OCI-M1 (cell line): ENCODE measurements around the gene GUCA1C.

Experiments
- DNase-seq: peaks from one replicate; lab custom pipeline; 2025; lab: John Stamatoyannopoulos, UW

GUCA1C gene

DNA sequence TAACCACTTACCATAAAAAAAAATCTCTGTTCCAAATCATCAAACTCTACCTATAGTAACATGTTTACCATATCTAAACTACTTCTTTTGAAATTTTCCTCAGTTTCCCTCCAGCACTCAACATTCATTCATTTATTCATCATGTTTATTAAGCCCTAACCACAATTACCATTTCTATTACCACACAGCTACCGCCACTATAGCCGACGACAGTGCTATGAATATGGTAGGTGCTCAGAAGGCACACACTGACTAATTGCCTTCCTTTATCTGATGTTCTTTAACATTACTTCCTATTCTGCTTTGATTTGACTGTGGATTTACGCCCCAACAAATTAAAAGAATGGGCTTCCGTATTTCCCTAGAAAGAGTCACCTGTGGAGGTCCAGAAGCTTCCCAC, 43.9 kb downstream of the GUCA1C start:
- DNase-seq = no peak

- no peak for DNase-seq
Observed at GRCh38 chr3:108907194-108907593, 46.5 kb downstream of the GUCA1C start.

DNA sequence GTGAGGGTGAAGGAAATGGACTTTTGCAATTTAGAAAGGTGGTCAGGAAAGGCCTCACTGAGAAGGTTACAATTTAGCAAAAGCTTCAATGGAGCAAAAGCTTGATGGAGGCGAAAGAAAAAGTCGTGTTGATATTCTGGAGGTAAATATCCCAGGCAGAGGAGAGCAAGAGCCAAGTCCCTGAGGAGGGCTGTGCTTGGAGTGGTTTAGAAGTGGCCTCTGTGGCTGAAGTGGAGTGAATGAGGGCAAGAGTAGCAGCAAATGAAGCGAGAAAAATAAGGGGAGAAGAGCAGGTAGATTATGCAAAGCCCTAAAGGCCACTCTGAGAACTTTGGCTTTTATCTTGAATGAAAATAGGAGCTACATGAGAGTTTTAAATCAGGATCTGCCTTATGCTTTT, 54.1 kb downstream of the GUCA1C start:
- DNase-seq = no peak

DNA sequence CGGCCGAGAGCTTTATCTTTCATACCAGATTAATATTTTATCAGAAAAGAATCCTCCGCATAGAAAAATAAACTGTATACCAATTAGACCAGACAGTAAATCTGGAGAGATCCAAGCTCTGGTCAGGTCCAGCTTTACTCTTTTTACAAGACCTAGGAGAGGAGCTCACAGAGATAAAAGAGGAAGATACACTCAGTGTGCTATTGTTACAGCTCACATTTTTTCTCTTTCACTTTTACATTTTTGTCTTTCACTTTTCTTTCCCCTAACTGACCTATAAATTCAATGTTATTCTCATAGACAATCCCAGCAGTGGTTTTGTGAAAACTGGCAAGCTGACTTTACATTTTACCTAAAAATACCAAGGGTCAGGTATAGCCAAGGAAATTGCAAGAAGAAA, 55.8 kb downstream of the GUCA1C start:
- peak; percentile 62 for DNase-seq

GRCh38 chr3:108894981-108895380, 58.7 kb downstream of the GUCA1C start:
- DNase-seq = no peak

DNA sequence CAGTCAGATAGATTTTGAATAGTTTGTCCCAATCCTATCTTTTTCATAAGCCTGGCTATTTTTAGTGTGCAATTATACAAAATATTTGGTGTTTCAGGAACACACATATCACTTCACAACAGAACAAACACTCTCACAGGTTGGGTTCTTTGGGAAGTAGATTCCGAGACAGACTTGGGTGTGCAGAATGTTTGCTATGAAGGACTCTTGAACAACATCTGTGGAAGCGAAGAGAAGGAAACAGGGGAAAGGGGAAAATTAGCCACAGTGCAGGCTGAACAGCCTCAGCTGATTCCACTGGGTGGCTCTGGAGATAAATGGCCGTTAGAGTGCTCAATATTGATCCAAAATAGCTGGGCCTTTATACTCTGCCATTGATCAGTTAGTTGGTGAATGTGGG, 61.8 kb downstream of the GUCA1C start:
- DNase-seq = no peak

GRCh38 chr3:108887777-108888176, 65.9 kb downstream of the GUCA1C start:
- DNase-seq = no peak

- no peak for DNase-seq
Observed at GRCh38 chr3:108887121-108887520, 66.6 kb downstream of the GUCA1C start.

DNA sequence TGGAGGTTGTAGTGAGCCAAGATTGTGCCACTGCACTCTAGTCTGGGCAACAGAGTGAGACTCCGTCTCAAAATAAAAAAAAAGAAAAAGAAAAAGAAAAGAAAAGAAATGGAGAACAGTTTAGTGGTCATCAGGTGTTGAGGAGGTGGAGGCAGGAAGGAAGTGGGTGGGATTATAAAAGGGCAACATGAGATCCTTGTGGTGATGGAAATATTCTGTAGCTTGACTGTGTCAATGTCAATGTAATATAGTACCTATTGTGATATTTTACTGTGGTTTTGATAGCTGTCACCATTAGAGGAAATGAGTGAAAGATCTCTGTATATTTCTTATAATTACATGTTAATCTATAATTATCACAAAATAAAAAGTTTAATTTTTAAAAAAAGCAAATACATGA, 70.3 kb downstream of the GUCA1C start:
- DNase-seq = no peak

GRCh38 chr3:108882762-108883161, 70.9 kb downstream of the GUCA1C start:
- DNase-seq = no peak

DNA sequence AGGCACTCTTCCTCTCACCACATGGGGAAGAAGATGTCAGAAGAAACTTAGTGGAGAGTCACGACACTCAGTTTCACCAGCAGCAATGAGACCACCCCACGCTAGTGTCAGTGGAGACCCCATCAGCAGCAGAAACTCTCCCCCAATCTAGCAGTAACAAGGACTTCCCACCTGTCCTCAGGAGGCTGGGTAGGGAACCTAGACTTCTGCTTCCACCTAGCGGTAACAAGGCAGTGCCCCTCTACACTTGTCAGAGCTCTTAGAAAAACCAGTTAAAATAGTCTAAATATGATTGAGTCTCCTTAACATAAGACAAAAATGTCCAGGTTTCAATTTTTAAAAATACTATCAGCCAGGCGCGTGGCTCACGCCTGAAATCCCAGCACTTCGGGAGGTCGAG, 73.8 kb downstream of the GUCA1C start:
- peak; percentile 17 for DNase-seq

DNA sequence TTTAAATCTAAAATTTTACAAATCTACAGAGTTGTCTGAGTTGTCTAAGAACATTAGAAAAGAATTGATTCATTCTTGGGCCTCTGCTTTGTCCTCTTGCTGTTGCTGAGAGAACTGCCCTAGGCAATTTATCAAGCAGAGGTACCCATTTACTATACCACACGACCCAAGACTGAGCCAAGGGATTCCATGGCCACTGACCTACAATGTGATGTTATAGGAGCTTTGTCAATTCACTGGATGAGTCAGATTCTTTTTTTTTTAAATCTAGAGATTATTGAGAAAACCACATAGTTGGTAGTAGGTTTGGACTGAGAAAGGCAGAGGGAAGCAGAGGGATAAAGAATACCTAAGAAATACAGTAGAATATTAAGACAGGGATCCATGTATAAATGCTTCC, 75.8 kb downstream of the GUCA1C start:
- no peak for DNase-seq

GRCh38 chr3:108863799-108864135, 89.9 kb downstream of the GUCA1C start:
- no peak for DNase-seq

DNA sequence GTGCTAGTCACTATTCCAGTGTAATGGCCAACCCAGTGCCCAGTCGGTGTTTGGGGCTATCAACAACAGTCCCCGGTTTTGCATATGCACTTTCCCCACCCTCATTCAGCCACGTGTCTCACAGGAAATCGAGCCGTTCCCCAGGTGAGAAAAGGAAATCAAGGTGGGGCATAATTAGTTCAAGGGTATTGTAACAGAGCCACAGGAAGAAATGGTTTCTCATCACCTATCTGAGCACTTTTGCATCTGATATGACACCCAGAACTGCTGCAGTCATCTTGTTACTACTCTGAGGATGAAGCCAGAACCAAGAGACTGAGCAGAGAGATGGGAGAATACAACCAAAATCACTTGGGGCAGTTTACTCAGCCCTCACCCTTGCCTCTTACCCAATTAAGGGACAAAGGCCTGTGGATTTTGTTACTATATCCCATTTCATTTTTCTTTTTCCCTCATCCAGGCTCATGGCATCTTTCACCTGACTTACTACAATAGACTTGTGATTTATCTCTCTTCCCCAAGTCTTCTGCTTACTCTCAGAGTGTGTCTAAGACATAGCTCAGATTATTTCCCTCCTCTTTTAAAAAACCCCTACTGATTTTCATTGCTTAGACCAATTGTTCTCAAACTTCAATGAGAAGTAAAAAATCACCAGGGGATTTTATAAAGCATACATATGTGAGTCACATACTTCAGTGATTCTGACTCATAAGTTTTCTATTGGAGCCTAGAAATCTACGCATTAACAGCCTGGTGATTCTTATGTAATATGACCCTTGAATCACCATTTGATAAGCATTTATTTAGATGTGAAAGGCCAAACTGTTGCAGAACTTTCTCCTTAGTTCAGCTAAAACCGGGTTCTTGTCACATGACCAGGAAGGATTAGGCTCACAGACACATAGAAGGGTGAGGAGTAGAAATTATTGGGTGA, 90.5 kb downstream of the GUCA1C start:
- no peak for DNase-seq

DNA sequence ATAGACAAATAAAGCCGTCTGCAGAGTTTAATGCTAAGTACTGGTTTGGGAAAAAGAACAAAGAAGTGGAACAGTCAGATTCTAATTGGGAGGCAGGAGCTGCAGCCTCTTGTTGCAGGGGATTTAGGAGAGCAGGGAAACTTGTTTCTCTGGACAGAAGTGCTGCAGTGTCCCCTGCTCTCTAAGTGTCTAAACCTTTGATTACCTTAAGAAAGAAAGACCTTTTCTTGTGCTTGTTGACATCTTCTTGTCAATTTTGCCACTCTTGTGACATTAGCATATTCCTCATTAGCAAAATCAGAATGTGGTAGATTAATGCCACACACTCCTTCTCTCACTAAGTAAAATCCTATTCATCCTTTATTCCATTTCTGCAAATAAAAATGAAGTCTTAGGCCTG, 92.3 kb downstream of the GUCA1C start:
- DNase-seq = no peak
